AG09309 (cell line): ENCODE measurements around the gene SH3GL2.

Experiments
- DNase-seq: peaks from one replicate; pipeline ENCODE4 v3.0.0-alpha.2; 2010; ENCODE audit warnings: low read depth
- H3K4me3 ChIP-seq: 2 replicates; pipeline ENCODE4 v1.5.1; 2011; ENCODE audit warnings: mild to moderate bottlenecking, low read depth, low read length, moderate library complexity; ENCODE audit not compliant: control insufficient read depth
- CTCF ChIP-seq: IDR thresholded peaks from 2 replicates; pipeline ENCODE4 v1.5.1; 2011; ENCODE audit warnings: mild to moderate bottlenecking, low read depth, low read length, inconsistent platforms; ENCODE audit not compliant: insufficient read depth, control insufficient read depth; ENCODE audit errors: missing control alignments

Gene SH3GL2

GRCh38 chr9:17635115-17635890 lies 56.4 kb downstream of the SH3GL2 start:
- DNase-seq, result no peak
- no peak overlapping the region for H3K4me3 ChIP-seq
- TF ChIP-seq CTCF, result no peak

GRCh38 chr9:17636349-17636748 lies 57.5 kb downstream of the SH3GL2 start:
- H3K4me3 ChIP-seq, result no peak overlapping the region
- no peak for TF ChIP-seq CTCF
- DNase-seq, result no peak

DNA sequence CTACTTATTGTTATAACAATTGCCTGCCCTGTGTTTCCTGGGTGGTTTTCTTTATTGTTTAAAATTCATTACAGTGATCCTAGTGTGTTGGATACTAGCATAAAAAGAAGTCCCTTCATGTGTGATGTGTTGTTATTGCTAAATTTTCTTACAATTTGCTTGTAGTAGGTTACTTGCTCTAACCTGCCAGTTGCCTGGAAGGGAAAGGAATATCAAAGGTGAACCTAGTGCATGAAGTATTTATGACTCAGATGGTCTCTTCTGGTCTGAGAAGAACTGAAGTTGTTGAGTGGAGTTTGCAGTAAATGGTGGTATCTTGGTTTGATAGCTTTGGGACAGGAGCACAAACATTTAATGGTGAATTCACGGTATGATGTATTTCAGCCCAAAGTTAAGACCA lies 58.0 kb downstream of the SH3GL2 start:
- TF ChIP-seq CTCF, result no peak
- DNase-seq, result no peak
- no peak overlapping the region for H3K4me3 ChIP-seq

DNA sequence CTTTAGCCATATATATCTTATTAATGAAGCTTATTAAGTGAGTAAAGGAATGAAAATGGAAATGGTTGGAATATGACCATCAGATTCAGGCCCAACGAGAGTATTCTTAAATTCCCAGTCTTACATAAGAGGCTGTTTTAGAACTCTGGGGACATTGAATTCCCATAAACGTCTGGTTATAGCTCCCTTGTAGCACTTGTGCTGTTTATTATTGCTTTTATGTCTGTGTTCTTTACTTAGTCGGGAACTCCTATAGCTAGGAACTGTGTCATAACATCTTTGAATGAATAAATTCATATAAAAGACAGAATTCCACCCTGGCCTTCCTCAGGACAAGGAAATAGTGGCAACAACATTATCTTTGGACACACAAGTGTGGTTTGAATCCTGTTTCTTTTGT lies 58.4 kb downstream of the SH3GL2 start:
- H3K4me3 ChIP-seq, result no peak overlapping the region
- TF ChIP-seq CTCF, result no peak
- no peak for DNase-seq

- H3K4me3 ChIP-seq, result no peak overlapping the region
- no peak for DNase-seq
- no peak for TF ChIP-seq CTCF
These were observed 69.7 kb downstream of the SH3GL2 start for GRCh38 chr9:17648516-17648915.

DNA sequence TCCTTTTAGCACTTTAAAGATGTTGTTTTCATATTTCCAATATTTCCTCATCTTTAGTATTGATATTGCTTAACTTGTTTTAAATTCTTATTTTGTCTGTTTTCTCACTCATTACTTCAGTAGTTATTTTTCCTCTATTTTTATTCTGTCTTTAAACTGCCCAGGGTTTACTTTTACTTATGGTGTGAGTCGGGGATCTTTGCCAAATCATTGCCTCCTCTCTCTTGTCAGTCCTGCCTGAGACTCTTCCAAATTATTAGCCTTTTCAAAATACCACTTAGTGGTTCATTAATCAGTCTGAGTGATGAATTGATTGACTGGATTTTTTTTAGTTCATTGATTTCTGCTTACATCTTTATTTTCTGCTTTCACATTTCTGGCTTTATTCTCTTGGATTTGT lies 72.9 kb downstream of the SH3GL2 start:
- TF ChIP-seq CTCF, result no peak
- no peak overlapping the region for H3K4me3 ChIP-seq
- DNase-seq, result no peak
